HL-60/S4 treated with retinoic acid at 250 ng/mL for 4 days and 3 days (cell line): ENCODE measurements around the gene MYO3B.

Experiments
- in situ Hi-C: fragments of 300-500 bp; cut with MboI; formaldehyde crosslinking; loops from 2 replicates; pipeline ENCODE4 v1.7.0; 2022; ENCODE audit warnings: low sequenced_read_pairs

Gene MYO3B

DNA sequence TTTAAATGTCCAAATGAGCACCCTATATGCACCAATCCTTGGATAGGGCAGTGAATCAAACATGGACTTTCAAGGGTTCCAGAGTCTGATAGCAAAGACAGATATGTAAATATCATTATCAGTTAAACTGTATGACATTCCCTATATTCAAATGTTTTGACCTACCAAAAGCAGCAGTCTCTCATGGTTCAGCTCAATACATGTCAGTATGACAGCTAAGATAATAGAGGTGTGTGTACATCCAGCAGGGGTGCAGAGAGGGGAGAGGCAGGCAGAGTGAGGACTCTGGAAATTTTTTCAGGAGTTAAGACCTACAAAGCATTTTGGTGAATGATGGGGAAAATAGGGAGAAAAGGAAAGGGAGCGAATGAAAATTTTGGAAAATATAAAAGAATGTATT, 106.3 kb downstream of the MYO3B start:
- in situ Hi-C loops, result no loop called here

DNA sequence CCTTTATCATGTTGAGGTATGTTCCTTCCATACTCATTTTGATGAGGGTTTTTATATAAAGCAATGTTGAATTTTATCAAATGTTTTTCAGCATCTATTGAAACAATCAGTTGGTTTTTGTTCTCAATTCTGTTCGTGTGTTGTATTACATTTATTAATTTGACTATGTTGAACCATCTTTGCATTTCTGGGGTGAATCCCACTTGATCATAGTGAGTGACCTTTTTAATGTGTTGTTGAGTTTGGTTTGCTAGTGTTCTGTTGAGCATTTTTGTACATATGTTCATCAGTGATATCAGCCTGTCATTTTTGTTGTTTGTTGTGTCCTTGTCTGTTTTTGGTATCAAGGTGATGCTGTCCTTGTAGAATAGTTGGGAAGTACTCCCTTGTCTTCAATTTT, 110.9 kb downstream of the MYO3B start:
- in situ Hi-C loops, result no loop called here

DNA sequence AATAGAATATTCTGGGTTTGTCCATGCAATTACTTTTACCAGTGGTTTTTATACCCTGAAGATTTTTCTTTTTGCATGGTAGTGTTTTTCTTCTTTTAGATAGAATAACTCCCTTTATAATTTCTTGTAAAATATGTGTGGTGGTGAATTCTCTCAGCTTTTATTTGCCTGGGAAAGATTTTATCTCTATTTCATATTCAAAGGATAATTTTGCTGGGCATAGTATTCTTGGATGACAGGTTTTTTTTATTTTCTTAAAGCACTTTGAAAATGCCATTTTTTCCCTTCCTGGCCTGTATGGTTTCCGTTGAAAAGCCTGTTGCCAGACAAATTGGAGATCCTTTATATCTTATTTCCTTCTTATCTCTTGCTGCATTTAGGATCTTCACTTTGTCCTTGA, 113.5 kb downstream of the MYO3B start:
- in situ Hi-C loops, result no loop called here

DNA sequence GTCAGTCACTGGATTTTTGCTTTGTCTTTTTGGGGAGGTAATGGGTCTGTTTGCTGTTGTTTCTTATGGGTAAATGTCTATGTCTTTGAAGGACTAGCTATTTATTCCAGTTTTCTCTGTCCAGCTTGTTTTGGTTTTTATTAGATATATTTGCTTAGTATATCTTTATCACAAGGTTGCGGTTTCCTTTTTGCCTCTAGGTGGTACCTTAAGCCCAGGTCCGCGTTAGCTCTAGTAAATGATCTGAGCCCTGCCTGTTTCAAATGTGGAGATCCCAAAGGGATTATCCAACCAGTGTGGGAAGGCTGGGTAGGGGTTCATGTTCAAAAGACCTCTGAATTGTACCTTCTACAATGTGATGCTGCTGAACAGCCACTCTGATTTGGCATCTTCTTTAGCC, 114.5 kb downstream of the MYO3B start:
- in situ Hi-C loops, result no loop called here

DNA sequence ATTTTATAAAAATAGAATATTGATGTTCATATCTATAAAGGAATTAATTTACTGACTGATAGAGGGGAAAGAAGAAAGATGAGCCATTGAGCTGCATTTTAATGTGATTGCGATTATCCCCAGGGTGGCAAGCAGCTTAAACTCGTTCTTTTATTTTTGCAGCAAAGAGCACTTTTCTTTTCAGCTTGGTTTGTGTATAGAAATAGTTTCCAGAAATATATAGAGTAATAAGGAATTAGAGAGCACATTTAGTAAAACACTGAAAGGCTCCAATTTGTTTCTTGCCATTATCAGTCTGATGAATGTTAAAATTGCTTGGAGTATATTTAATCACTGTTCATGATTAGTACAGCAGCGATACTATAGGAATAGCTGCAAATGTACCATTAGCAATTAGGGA, 119.5 kb downstream of the MYO3B start:
- in situ Hi-C loops, result no loop called here

DNA sequence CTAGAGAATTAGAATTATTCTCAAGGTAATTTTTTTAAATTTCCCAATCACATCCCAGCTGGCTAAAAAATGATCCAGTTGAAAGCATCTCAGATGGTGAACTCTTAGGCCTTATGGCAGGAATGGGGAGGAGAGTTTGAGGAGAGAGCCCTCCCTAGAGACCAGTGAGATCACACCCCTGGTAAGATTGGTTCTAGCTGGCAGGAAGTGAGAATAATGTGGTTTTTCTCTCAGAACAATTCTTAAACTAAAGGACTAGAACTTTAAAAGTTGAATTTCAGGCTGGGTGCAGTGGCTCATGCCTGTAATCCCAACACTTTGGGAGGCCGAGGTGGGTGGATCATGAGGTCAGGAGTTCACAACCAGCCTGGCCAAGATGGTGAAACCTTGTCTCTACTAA, 120.2 kb downstream of the MYO3B start:
- in situ Hi-C loops, result no loop called here

DNA sequence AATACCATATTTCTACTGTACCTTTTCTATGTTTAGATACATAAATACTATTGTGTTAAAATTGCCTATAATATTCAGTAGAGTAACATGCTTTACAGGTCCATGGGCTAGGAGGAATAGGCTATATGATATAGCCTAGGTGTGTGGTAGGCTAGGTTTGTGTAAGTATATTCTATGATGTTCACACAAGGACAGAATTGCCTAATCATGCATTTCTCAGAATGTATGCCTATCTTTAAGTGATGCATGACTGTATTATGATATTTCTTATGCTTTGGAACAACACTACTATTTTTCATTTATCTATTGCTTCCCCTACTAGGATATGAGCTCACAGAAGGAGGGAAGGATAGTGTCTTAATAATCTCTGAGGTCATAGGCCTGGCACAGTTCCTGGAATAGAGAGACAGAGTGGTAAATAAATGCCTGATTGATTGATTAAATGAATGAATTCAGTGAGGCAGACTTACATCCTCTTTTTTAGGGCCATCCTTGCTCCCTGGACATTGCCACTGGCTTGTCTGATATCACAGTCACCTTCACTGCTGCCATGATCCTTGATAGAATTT, 121.0 kb downstream of the MYO3B start:
- in situ Hi-C loops, result no loop called here

DNA sequence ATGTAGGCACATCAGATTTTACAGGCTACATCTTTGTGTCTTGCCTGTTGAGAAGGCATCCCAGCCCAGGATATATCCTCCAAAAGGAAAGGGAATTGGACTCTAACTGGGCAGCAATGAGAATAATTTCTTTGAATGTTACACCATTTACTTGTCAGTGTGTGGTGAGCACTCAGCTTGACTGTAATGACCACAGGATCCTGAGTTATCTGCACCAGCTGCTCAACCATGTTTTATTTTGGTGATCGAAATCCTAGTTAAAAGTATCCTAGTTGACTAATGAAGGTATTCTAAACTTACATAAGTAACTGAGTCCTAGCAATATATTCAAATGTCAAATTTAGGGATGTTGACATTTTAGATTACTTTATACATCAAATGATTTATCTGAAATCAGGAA, 123.0 kb downstream of the MYO3B start:
- in situ Hi-C loops, result no loop called here

DNA sequence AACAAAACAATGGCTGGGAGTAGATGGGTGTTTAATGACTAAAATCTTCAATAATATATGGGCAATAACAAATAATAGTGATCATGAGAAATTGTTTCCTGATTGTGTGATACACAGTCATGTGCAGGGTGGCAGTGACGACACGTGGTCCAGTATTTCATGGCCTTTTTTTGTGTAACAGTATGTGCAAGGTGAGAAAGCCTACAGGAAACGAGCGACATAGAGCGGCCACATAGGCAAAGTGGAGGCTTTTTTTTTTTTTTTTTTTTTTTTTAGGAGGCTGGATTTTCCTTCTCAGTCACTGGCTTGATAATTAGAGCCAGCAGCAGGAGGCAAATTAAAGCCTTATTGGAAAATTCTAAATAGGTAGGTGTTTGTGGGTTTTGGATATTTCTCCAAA, 123.7 kb downstream of the MYO3B start:
- in situ Hi-C loops, result no loop called here

DNA sequence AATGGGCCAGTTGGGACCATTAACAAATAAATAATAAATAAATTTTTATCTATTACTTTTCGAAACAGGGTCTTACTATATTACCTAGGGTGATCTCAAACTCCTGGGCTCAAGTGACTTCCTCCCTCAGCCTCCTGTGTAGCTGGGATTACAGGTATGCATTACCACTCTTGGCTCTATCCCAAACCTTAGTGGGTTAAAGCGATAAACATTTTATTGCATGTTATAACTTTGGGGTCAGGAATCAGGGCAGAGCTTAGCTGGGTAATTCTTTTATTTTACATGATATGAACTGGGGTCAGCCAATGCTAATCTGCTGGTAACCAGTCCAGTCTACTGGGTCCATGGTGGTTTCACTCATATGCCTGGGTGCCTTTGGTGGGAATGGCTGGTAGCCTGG, 127.8 kb downstream of the MYO3B start:
- in situ Hi-C loops, result no loop called here

DNA sequence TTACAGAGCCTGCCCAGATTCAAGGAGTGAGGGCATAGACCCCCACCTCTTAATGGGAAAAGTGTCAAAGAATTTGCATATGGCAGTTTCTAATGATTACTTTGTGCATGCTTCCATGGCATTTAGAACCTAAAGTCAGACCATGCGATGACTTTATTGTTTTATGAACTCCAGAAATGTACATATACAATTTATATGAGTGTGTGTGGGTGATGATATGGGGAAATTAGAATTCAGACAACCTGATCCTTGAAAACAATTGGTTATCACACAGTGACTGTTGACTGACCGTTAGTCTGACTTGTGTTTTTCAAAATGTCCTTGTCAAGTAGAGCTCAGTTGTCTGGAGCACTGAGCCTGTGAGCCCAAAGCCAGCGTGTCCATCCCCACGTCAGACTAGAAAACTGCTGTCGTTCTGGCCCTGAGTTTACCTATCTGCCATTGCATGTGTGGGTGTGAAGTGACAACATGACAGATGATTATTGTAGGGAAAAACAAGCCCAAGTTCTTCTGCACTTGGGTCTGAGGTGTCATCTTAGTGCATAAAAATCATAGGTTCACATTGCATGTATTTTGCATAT, 128.4 kb downstream of the MYO3B start:
- in situ Hi-C loops, result no loop called here

DNA sequence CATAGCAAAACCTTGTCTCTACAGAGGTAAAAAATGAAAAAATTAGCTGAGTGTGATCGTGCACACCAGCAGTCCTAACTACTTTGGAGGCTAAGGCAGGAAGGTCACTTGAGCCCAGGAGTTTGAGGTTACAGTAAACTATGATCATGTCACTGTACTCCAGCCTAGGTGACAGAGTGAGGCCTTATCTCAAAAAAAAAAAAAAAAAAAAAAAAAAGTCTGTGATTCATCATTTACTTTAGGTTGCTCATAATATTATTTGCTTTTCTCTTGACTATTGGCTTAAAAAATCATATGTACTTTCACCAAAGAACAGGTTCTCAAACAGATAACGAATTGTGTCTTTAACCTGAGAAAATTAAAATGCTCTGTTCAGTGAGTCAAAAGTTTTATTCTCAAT, 129.1 kb downstream of the MYO3B start:
- in situ Hi-C loops, result no loop called here

DNA sequence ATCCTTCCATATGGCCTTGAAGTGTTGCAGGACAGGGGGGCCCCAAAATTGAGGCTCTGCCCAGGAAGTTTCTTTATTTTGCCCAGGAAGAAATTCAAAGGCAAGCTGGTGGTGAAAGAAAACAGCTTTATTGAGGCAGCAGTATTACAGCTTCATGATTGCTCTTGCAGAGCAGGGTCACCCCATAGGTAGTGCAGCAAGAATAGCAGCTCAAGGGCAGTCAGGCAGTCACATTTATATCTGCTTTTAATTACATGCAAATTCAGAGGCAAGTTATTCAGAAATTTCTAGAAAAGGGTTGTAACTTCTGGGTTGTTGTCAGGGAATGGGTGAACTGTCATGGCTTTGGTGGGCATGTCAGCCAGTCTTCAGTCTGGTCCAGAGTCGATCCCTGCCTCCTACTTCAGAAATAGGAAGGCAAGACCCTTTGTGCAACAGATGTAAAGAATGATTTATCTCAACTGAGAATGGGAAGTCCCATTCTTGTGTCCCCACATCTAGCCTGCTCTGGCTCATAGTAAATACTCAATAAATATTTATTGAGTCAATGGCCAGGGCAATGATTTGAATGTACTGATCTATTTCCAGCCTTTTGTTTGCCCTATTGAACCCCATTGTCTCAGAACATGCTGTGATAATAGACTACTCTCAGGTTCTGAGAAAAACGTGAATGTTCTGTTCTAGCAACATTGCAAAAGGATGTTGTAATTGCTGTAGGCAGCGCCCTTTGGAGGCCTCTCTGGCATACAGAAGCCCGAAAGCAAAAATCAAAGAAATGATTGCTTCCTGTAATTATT, 129.8 kb downstream of the MYO3B start:
- in situ Hi-C loops, result no loop called here

DNA sequence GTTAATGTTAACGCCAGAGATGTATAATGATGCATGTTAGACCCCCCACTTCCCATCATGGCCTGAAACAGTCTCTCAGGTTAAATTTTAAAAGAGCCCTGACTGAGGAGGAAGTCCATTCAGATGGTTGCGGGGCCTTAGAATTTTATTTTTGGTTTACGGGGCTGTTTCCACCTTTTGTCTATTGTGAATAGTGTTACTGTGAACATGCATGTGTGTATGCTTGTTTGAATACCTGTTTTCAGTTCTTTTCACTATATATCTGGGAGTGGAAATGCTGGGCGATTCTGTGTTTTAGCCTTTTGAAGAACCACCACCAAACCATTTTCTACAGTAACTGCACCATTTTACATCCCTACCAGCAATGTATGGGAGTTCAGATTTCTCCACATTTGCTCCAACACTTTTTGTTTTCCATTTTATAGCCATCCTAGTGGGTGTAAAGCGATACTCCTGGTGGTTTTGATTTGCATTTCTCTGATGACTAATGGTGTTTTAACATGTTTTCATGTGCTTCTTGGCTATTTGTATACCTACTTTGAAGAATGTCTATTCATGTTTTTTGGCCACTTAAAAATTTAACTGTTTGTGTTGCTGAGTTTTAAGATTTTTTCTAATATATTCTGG, 133.0 kb downstream of the MYO3B start:
- in situ Hi-C loops, result no loop called here

DNA sequence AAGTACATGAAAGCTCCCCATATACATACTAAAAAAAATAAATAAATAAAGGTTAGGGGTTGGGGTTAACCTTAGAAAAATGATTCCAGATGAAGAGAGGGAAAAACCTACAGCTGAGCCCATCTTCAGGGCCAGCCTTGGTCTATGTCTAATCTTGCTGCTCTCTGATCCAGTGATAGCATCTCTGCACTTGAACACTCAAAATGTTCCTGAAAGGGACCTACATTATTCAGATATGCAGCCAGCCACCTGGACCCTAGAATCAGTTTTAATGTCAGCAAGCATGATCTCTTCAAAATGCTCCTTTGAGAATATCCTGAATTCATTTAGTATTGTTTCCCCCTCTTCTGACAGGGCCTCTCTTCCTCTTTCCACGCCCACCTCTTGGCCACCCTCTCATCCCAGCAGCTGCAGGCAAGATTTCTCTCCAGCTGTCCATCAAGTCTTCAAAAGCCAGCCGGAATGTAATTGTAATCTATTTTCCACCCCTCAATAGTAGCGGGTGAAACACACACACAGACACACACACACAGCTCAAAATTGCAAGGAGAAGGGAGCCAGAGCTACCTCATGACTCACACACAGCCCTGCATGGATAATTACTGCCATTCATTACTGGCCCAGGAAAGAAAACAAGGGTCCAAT, 135.5 kb downstream of the MYO3B start:
- in situ Hi-C loops, result no loop called here

DNA sequence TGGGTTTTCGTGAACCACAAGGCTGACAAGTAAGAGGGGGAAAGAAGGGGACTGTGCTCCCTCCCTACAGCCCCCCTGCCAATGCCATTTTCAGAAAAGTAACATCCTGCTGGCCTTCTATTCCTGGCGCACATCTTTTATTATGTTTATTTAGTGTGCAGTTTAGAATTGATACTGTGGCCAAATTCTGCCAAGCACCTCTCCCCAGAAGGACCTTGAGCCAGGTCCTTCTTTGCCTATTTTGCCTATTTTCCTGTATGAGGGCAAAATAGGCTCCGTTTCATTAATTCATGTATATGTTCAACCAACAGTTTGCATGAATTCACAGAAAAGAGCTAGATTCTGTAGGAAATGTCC, 136.0 kb downstream of the MYO3B start:
- in situ Hi-C loops, result no loop called here

DNA sequence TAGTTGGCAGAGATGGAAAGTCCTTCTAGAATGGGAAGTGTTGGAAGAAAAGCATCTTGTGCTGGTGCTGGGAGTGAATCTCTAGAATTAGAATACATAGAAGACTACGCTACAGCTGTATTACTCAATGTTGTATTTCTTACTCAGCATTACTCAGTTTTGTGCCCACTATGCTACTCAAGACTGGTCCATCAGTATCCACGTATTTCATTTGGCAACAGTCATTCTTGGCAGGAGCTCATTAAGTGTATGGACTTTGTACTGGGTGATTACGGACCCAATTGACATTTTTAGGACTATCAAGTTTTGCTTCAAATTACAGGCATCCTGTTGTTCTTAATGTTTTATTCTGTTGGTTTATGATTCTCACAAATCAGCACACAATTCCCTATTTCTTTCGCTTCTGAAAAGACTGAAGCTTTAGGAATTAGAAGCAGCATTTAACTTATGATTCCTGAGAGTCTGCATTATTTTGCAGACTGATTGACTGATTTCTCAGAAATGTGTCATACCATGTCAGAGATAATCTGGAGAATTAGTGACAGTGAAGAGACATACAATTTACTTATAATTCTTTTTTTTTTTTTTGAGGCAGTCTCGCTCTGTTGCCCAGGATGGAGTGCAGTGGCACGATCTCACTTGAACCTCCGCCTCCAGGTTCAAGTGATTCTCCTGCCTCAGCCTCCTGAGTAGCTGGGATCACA, 136.9 kb downstream of the MYO3B start:
- in situ Hi-C loops, result no loop called here

DNA sequence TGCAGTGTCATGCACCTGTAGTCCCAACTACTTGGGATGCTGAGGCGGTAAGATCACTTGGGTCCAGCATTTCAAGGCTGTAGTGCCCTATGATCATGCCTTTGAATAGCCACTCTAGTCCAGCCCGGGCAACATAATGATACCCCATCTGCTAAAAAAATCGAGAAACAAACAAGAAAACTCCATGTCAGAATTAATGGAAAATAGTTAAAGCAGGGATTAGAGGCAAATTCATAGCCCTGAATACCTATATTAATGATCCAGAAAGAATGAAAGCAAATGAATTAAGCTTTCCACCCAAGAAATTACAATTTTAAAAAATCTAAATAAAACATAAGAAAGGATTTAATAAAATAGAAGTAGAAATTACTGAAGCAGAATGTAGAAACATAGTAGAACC, 143.0 kb downstream of the MYO3B start:
- in situ Hi-C loops, result no loop called here

DNA sequence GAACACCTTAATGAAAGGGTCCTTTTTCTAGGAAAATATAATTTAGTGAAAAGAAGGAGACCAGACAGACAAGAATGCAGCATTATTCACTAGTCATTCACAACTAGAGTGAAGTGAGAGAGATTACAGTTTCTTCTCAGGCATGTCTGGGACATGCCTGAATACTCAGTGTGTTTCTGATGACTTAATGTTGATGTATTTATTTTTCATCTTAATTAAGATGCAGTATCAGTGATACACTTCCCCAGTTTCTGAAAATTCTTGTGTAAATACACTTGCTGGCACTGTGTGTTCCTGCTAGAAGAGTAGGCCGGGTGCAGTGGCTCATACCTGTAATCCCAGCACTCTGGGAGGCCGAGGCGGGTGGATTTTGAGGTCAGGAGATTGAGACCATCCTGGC, 143.6 kb downstream of the MYO3B start:
- in situ Hi-C loops, result no loop called here

DNA sequence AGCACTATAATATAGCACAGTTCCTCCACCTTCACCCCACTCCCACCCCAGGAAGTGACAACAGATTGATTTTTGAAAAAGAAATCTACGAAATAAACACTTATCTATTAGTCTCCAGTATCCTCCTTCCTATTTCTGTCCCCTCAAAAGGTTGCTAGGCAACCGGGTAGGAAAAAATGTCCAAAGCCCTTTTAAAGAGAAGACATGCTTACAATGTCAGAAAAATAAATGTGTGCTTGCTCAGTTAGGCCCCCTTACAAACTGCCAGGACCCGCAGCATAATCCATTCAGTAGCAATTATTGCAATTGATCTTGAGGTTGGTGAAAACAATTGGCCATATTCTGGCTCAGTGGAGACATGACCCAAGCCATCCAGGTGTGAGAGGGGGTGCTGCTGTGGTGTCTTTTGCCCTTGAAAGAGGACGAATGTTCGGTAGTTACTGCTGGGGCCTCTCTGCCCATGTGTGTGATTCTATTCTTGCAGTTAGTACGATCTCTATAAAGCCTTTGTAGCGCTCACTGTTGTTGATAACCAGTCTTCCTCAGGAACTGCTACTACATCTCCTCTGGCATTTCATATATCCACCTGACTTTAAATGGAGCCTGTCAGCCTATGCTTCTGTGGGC, 144.3 kb downstream of the MYO3B start:
- in situ Hi-C loops, result no loop called here

DNA sequence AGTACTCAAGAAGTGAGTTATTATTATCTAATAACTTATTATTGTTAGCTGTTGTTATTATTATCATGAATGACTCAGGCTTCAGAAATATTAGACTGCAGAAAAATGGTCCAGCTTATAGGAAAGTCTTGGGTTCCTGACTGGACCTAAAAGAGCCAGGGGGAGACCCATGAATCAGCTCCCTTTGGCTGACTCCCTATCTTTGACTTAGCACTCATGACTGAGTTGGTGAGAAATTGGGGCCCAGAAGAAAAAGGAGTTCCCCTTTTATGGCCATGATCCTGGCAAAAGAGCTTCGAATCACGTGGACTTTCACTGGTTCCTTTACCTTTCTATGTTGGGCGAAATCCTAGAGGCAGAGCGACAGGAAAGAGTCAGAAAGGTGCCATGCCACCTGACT, 145.8 kb downstream of the MYO3B start:
- in situ Hi-C loops, result no loop called here
